GM19351 (cell line): ENCODE measurements around the gene TTC34.

ENCODE experiments used
- ATAC-seq: cut with Tn5 transposase; IDR thresholded peaks from one replicate; pipeline ENCODE4 v1.9.1; 2021; ENCODE audit warnings: mild to moderate bottlenecking, moderate library complexity; ENCODE audit not compliant: unreplicated experiment

Gene TTC34

DNA sequence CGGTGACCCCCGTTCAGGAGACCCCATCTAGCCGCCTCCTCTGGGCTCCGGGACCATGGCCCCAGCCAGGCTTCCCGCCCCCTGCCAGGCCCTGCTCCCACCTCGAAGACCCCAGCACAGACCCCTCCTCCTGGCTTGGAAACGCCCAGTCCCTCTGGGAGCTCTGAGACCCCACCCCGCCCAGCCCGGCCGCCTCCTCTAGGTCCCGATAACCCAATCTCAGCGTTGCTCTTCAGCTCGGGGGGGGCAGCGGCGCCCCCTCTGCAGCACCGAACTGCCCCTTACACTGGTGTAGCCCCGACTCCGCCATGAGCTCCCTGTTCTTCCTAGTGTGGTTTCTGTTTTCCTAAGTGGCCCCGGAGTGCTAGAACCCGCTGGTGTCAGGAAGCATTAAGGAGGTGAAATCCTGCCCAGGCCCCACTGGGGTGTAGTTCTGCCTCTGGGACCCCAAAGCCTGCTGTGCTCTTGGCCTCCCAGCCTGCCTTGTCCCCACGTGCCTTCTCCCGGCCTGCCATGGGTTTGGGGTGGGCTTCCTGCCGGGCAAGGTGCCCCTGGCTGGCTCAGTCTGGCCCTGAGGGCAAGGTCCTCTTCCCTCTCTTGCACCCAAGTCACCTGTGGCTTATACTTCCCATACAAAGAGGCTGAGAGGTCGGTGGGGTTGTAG is 157.9 kb downstream of the TTC34 start:
- ATAC-seq, result no peak

DNA sequence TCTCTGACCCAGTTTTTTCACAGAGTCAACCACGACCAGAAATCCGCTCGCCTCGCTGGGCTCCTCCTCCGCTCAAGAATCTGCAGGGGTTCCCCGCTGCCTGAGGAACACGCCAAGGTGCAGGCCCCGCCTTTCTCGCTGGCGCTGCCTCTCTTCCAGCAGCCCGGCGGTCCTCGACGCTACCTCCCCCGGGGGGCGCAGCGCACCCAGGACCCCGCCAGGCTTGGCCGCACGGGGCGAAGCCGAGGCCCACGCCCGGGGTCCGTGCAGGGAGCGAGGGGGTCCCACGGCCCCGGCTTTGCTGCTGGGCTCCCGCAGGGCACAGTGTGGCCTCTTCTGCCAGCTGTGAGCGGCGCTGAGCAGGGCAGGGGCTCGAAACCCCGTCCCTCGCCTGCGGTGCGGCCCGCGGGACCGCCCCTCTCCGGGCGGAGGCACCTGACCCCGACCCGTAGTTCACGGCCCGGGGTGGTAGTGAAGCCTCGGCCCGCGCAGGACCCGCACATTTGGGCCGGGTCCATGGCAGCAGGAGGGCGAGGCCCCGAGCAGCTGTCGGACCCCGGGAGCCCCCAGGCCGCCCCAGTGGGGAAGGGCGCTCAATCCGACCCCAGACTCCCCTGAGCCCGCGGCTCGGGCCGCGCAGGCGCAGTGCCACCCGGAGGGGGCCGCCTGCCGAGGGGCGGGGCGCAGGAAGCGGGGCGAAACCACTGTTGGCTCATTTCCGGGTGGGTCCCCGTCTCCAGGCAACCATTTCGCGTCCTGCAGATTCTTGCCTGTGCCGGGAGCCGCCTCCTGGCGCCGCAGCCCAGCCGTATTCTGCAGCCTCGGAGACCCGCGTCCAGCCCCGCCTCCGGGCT is 158.7 kb downstream of the TTC34 start:
- ATAC-seq, result peak; percentile 83

- no peak for ATAC-seq
These were observed 159.3 kb downstream of the TTC34 start for GRCh38 chr1:2642131-2642559.

DNA sequence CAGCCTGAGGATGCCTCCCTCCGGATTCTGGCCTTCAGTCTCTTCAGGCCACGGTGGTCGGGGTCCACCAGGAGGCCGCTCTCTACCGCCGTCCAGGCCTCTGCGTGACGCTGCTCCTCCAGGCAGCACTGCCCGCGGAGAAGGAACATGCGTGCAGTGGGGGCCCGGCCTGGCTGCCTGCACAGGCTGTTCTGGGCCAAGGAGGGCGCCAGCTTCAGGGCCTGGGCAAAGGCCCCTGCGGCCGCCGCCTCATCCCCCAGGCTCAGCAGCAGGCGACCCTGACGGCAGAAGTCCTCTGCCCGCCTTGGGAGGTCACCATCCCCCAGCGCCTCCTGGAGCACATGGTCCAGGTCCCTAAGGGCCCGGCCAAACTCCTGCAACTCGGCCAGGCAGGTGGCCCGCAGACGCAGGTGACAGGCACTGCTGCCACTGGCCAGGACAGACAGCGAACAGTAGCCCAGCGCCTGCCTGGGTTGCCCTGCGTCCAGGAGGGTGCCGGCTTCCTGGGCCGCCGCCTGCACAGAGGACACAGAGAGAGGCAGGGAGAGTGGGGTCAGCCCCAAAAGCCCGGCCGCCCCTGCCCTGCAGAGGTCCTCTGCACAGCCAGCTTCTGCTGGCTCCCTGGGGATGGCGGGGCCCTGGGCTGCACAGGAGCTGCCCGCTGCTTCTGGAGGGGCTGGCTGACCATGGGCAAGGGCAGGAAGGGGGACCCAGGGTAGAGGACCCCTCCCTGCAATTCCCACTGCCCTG is 159.9 kb downstream of the TTC34 start:
- ATAC-seq, result no peak

- ATAC-seq, result no peak
These were observed 160.9 kb downstream of the TTC34 start for GRCh38 chr1:2640626-2641025.

GRCh38 chr1:2639607-2640521 is 161.6 kb downstream of the TTC34 start:
- no peak for ATAC-seq

GRCh38 chr1:2639203-2639602 is 162.3 kb downstream of the TTC34 start:
- ATAC-seq, result no peak

DNA sequence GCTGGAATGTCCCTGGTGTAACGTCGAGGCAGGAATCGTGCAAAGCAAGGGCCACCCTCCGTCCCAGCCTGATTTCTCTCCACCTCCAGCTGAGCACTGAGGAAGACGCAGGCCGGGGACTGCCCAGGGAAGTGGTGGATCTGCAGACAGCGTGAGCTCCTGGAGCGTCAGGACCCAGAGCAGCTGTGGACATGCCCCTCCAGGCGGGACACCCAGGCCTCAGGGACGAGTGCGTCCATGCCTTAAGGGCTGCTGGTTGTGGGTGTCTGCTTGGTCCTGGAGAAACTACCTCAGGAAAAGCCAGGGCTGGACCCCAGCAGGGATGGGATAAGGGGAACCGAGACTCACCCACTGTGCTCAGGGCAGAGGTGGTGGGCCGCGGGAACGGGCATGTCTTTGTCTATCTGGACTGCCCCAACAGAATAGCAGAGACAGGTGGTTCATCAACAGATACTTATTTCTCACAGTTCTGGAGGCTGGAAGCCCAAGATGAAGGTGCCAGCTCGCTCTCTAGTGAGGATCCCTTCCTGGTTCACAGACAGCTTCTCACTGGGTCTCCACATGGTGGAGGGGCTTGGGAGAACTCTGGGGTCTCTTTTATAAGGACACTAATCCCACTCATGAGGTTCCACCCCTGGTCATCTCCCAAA is 162.9 kb downstream of the TTC34 start:
- ATAC-seq, result no peak

GRCh38 chr1:2637442-2638145 is 163.9 kb downstream of the TTC34 start:
- no peak for ATAC-seq

- no peak for ATAC-seq
These were observed 164.8 kb downstream of the TTC34 start for GRCh38 chr1:2636733-2637132.

- ATAC-seq, result no peak
These were observed 166.0 kb downstream of the TTC34 start for GRCh38 chr1:2635361-2636010.

GRCh38 chr1:2633936-2634491 is 167.5 kb downstream of the TTC34 start:
- ATAC-seq, result no peak

DNA sequence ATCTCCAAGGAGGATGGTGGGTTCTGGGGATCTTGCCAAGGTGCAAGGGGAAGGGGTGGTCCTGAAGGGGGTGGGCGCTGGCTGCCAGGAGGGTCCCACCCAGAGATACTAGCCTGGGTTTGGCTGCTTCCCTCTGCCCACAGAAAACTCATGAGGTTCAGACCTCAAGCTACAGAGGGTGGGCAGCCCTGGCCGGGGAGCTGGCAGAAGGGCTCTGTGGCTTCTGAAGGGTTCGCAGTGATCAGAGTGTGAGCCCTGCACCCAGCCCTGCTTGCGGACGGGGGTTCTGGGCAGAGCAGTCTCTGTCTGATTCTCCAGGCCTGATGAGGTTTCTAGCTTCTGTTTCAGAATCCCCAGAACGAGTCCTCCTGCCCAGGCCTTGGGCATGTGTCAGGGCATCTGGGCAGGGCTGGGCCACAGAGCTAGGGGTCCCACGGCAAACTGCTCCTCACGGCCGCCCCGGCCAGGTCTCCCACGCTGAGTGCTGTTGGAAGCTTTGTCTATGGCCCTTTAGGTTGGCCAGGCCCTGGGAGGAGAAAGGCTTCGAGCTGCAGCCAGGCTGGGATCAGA is 168.0 kb downstream of the TTC34 start:
- ATAC-seq, result no peak

DNA sequence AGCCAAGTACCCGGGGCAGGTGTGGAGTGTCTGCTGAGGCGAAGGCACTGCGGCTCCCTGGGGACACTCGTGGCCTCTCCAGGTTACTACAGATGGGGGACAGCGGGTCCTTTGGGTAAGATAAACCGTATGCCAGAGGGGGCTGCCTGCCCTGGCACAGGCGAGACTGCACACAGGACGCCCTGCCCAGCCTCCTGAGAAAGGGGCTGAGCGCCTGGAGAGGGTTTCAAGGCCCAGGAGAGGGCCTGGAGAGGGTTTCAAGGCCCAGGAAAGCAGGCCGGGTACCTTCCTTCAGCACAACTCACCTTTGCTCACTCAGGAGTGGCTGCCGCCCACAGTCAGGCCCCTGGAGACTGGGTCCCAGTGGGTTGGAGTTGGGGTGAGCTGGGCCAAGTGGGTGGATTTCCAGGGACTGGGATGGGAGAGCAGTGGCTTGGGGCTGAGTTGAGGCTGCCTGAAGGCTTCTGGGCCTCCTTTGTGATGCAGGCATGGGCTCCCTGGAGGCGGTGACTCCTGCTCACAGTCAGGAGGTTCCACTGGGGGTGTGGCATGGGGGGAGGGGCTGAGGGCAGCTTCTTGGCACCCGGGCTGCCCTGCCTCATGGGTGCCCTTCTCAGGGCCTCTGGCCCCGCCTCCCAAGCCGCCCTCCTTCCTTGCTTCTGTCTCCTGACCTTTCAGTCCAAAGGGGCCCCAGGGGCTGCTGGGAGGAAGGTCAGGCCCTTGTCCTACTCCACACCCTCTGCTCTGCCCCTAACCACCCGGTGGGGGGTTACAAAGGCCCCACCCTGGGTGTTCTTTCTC is 168.7 kb downstream of the TTC34 start, which contains the start of gene MMEL1:
Gene MMEL1 (minus strand): TSS at position 456 of the 801 bp plus-strand sequence. CDS start 3,532 bp downstream, outside the sequence.
- no peak for ATAC-seq

DNA sequence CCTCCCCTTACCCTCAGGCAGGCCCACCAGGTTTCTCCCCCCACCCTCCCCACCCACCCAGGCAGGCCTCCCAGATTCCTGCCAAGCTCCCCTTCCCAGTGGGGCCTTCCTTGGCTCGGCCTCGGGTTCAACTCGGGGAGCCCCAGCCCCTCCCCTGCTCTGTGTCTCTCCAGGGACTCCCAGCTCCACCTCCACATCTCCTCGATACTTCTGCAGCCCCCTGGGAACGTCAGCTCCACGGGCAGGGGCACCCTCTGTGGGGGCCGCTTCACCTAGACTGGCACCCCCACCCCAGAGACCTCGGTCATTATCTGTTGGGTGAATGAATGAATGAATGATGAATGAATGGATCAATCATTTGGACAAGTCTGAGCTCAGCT is 169.5 kb downstream of the TTC34 start:
- ATAC-seq, result no peak

DNA sequence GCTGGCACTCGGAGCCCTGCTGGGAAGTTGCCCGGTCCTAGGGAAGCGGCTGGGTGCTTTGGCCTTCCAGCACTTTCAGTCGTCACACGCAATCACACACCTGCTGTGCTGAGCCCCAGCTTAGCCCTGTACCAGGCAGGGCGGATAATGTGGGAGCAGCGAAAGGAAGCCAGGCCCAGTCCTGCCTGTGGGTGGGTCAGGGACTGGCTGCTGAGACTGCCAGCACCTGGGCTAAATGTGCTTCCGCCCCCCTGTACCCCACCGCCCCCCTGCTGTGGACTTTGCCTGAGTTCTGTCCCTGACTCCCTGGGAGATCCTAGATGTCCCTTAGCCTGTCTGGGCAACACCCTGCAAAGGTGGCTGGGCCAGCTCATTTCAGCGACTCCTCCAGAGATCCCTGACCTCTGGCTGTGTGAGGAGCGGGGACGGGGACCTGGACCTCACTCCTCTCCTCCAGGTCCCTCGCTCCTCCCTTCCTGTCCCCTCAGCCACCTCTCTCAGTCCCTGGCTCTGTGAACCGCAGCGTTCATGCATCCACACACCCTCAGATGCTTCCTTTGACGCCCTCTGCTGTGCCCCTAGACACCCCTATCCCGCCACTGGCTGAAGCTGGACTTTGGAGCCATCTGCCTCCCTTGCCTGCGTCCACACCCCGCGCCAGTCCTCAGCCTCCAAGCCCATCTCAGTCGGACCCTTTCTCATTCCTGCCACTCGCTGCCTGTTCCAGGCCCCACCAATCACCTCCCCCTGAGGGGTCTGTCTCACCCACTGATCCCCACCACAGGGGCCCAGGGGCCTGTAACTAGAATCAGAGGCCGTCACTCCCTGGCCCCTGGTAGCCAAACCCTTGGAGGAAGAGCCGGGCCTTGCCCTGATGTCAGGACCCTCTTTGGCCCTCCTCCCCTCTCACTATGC is 170.1 kb downstream of the TTC34 start:
- ATAC-seq, result no peak
